HG02938 (cell line): ENCODE results near the gene RNF14.

Experiments used
- ATAC-seq: cut with Tn5 transposase; IDR thresholded peaks from one replicate; pipeline ENCODE4 v1.9.1; 2021; ENCODE audit warnings: mild to moderate bottlenecking, moderate library complexity; ENCODE audit not compliant: unreplicated experiment

RNF14 gene

DNA sequence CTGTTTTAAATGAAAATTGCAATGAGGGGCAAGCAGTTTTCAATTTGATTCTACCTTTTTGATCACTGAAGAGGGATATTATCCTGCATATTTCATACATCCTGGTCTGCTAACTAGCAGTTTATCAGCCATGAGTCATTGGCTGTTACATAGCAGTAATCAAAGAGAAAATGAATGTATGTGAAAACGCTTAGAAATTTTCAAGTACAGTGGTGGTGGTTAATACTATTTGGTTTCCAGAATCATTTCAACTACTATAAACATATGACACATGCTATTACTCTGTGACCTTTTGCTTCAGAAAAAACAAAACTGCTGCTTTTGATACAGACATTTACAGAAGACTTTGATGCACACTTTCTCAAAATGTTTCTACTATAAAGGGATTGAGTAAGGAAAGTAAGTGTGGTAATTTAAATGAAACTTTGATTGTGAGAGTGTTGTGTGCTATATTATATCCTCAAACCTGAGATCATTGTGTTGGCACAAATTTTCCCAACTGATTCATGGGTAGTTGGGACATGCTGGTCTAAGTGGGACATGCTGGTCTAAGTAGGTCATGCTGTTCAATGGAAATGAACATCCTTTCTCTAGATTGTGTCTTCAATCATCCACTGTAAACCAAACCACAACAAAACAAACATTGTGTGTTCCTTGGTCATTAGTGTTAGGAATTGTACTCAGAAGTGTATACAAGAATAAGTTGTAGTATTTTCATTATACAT lies 5.1 kb downstream of the RNF14 start:
- ATAC-seq: no peak

DNA sequence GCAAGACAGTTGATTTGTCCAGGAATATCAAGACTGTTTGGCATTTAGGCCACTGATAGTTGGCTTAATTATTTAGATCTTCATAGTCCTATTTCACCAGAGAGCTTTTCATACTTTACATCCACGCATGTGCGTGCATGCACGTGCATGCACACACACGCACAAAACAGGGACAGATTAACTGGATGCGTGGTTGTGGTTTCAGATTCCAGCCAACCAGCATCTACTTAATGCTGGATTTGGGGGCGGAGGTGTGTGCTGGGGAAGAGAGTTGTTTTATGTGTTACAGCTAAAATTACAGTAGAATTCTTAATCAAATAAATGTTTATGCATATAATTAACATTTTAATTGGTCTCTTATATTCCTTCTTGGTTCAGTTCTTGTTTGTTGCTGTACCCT lies 7.3 kb downstream of the RNF14 start:
- no peak for ATAC-seq

DNA sequence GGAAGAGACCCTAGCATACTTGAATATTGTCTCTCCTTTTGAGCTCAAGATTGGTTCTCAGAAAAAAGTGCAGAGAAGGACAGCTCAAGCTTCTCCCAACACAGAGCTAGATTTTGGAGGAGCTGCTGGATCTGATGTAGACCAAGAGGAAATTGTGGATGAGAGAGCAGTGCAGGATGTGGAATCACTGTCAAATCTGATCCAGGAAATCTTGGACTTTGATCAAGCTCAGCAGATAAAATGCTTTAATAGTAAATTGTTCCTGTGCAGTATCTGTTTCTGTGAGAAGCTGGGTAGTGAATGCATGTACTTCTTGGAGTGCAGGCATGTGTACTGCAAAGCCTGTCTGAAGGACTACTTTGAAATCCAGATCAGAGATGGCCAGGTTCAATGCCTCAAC lies 9.5 kb downstream of the RNF14 start:
- no peak for ATAC-seq

- ATAC-seq: no peak
Observed at GRCh38 chr5:141982626-141983025, 13.7 kb downstream of the RNF14 start.

- no peak for ATAC-seq
Observed at GRCh38 chr5:141986072-141986471, 17.2 kb downstream of the RNF14 start.

DNA sequence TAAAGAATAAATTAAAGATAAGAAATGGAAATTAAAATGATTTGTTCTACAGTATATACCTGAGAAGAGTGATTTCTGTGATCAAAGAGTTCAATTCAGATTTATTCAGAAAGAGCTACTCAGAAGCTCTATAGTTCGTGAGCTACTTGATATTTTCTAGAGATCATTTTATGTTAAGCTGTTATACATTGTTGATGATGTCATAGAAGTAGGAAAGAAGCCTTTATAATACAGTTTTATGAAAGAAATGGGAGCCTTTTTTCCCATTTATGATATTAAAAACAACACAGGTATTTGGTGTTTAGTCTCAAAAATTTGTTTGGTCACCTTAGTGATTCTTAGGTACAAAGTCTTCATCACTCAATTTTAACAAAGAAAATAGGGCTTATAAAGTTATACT lies 20.8 kb downstream of the RNF14 start:
- ATAC-seq: no peak

DNA sequence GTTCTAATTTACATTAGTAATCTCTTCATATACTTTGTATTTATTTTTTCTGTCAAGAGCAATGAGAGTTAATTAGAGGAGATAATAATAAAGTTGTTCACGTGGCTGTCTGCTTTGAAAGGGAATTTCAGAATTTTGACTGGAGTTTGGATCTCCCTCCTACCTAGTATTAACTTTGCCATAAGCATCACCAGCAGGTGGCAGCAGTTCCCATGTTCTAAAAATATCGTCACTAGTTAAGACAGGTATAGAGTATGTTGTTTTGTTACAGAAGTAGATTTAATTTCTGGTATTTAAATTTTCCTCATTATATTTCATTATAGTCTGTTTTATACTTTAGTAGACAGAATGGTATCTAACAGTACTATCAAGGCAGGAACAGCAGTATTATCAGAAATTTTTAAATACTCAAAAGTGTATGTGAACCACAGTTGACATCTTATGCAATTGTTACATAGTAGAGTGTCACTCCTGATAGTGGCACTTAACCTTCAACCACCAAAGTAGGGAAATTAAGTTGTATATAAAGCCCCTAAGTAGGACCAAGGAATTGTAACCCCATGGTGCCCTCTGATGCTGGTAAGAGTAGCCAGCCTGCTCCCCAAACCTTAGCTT lies 23.6 kb downstream of the RNF14 start:
- no peak for ATAC-seq

- no peak for ATAC-seq
Observed at GRCh38 chr5:141994511-141995136, 25.7 kb downstream of the RNF14 start.

- ATAC-seq: no peak
Observed at GRCh38 chr5:141995656-141996055, 26.8 kb downstream of the RNF14 start.

DNA sequence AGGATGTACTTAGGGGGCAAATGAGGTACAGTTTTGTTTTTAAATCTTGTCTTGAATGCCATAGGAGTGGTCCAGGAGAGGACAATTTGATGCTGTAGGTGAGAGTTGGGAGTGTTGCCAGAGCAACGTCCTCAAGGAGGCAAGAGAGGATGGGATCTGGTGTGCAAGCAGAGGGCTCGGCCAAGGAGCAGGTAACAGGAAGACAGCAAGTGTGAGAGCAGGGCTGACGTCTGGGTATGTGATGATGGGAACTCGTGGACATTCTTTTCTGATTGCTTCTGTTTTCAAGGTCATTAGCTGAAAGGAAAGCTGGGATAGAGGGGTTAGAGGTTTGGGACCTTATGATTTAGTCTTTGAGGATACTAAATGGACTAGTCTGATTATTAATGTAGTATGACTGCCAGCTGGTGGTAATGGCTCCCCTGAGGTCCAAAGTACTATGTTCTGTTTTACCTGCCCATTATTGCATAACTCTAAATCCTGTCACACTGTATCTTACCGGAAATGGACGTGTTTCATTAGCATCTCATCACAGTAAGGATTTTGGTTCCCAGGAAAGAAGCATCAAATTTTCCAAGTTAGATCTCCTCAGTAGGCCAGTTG lies 28.6 kb downstream of the RNF14 start:
- ATAC-seq: no peak

DNA sequence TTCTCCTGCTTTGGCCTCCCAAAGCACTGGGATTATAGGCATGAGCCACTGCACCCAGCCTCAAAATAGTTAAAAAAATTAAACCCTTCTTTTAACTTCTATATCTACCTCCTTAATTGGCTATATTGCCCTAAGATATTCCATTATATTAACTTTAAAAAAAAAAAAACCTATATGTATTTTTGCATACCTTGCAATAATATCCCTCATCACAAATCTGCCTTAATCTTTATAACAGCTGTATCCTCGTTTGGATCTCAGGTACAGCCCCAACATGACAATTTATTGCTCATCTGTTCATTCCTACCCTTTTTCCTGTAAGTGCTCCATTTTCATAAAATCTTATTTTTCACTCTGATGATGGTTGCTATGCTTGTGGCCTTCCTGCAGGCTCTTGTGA lies 31.3 kb downstream of the RNF14 start:
- ATAC-seq: no peak

DNA sequence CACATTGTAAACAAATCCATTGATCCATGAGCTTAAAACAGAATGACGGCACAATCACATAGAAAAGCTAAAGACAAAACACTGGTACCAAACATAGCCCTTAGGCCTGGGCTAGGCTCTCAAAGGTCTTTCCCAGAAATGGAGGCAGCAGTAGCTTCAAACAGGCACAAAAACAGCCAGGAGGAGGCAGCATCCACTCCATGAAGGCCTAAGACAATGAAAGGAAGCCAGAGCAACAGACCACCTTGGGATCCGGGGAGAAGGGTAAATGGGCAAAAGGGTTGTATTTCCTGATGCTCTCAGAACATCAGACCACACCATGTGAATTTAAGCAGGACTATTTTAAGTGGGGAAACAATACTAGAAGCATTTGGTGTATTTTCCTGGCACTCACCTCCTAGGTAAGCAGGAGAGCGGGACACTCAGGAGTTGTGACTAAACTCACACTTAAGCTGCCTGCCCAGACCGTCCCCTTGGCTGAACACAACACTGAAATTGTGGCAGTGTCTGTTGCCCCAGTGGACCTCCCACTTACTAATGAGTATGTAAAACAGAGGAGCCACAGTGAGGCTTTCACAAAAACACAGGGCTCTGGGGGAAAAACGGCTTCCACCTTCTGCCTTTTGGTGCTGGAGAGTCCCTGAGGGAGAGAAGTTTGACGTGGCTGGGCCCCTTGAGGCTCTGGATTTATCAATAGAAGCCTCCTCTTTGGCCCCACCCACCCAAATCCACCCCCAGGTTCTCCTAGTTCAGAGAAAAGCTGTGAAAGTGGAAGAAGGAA lies 32.0 kb downstream of the RNF14 start:
- no peak for ATAC-seq

- ATAC-seq: no peak
Observed at GRCh38 chr5:142003266-142003800, 34.4 kb downstream of the RNF14 start.

- peak; percentile 45 for ATAC-seq
Observed at GRCh38 chr5:142006363-142007236, 37.7 kb downstream of the RNF14 start.

DNA sequence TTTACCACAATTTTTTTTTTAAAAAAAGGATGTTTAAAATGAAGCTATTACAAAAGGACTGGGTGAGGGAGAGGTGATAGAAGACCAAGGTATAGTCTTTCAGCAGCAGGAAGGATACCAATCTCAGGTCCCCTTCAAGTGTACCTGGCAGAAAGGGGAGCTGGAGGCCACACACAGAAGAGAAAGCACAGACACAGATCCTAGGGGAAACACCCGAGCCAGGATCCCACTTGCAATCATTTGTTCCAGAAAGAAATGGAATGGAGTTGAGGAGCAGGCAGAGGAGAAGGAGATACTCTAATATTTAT lies 38.3 kb downstream of the RNF14 start:
- peak; percentile 17 for ATAC-seq

- no peak for ATAC-seq
Observed at GRCh38 chr5:142008813-142009212, 39.9 kb downstream of the RNF14 start.

DNA sequence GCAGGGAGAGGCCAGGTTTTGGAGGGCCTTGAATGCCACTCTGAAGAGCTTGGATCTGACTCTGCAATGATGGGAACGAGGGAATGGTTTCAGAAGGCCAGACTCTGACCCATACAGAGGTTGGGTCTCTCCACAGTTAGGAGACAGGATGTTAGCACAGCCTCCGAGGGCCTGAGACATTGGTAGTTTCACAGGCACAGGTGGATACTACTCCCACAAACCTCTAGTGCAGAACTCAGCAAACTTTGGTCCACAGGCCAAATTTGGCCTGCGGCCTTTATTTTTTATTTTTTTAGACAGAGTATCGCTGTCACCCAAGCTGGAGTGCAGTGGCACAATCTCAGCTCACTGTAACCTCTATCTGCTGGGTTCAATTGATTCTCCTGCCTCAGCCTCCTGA lies 41.0 kb downstream of the RNF14 start:
- ATAC-seq: no peak

DNA sequence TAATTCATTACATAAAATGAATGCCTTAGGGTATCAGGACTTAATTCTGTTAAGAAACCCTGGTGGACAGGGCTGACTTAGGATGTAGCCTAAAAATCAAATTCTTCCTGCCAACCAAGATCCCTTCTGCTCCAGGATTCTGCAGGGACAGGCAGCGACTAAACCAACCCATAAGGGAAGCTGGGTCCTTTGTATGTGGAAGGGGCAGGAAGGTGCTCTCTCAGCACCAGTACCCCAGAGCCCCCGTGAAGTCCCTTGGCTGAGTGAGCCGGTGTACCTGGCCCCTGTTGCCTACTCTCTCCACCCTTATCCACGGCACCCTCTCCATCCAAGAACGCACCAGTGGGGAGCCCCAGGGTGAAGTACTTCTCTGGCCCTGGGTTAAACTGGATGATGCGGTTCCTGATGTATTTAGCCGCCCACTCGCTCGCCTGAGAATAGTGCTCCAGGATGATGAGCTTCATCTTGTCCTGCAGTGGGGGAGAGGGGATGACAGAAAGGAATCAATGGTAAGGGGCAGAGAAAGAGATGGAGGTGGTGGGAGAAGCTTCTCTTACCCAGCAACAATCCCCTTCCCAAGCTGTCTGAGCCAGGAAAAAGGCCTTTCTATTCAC lies 42.8 kb downstream of the RNF14 start:
- no peak for ATAC-seq

GRCh38 chr5:142012186-142012785 lies 43.4 kb downstream of the RNF14 start:
- no peak for ATAC-seq
